Measurements from ENCODE around the gene ELOVL6. TPM values are rescaled to one million over a fixed set of nuclear protein-coding genes. Genes with fewer than 3 reads are reported as not detected.

Gene ELOVL6
- polyA plus RNA-seq, 1 experiment: 30.7 TPM

- H3K4me3 ChIP-seq (ENCODE audit: low read depth, low read length): no peak overlapping the region
- H3K27me3 ChIP-seq (ENCODE audit: control insufficient read depth, insufficient read depth, low read length): no peaks in the 10 kb centered on the region
- ChIA-PET POLR2A (no interaction called here), CTCF (no interaction called here)
- H3K9me3 ChIP-seq (ENCODE audit: control insufficient read depth, insufficient read depth, low read length): no peaks in the 10 kb centered on the region
- no peak for TF ChIP-seq CTCF (IDR thresholded peaks at IDR 0.05; ENCODE audit: low read depth, low read length)
- no peak overlapping the region for H3K27ac ChIP-seq (ENCODE audit: low read depth, low read length)
- DNase-seq (ENCODE audit: low read depth, low spot score): no peak
Measured at GRCh38 chr4:110075891-110076290, 122.5 kb downstream of the ELOVL6 start.

GRCh38 chr4:110075083-110075738, 123.2 kb downstream of the ELOVL6 start:
- ChIA-PET CTCF (no interaction called here), POLR2A (no interaction called here)
- Histone ChIP-seq H3K27me3 (ENCODE audit: control insufficient read depth, insufficient read depth, low read length) (no peaks in the 10 kb centered on the region), H3K27ac (ENCODE audit: low read depth, low read length) (no peak overlapping the region), H3K4me3 (ENCODE audit: low read depth, low read length) (no peak overlapping the region), H3K9me3 (ENCODE audit: control insufficient read depth, insufficient read depth, low read length) (no peaks in the 10 kb centered on the region)
- no peak for DNase-seq (ENCODE audit: low read depth, low spot score)
- TF ChIP-seq CTCF (IDR thresholded peaks at IDR 0.05; ENCODE audit: low read depth, low read length): no peak

GRCh38 chr4:110074570-110074969, 123.8 kb downstream of the ELOVL6 start:
- no peaks in the 10 kb centered on the region for H3K9me3 ChIP-seq (ENCODE audit: control insufficient read depth, insufficient read depth, low read length)
- no peak for DNase-seq (ENCODE audit: low read depth, low spot score)
- ChIA-PET CTCF (no interaction called here), POLR2A (interaction anchor here (0.6 kb wide), 1 partner anchor 32 kb away, joined by 7 read pairs; no protein-coding TSS in a partner anchor)
- no peak for TF ChIP-seq CTCF (IDR thresholded peaks at IDR 0.05; ENCODE audit: low read depth, low read length)
- no peaks in the 10 kb centered on the region for H3K27me3 ChIP-seq (ENCODE audit: control insufficient read depth, insufficient read depth, low read length)
- H3K4me3 ChIP-seq (ENCODE audit: low read depth, low read length): no peak overlapping the region
- no peak overlapping the region for H3K27ac ChIP-seq (ENCODE audit: low read depth, low read length)

- Histone ChIP-seq H3K27me3 (ENCODE audit: control insufficient read depth, insufficient read depth, low read length) (no peaks in the 10 kb centered on the region), H3K9me3 (ENCODE audit: control insufficient read depth, insufficient read depth, low read length) (no peaks in the 10 kb centered on the region), H3K4me3 (ENCODE audit: low read depth, low read length) (no peak overlapping the region), H3K27ac (ENCODE audit: low read depth, low read length) (no peak overlapping the region)
- DNase-seq (ENCODE audit: low read depth, low spot score): no peak
- CTCF ChIA-PET: interaction anchor here (0.7 to 1.0 kb wide), 3 partner anchors 9 to 436 kb away, joined by 3 read pairs; no protein-coding TSS in a partner anchor
- POLR2A ChIA-PET: no interaction called here
- TF ChIP-seq CTCF (IDR thresholded peaks at IDR 0.05; ENCODE audit: low read depth, low read length): no peak
Measured at GRCh38 chr4:110073053-110073845, 125.2 kb downstream of the ELOVL6 start.

GRCh38 chr4:110071466-110071865, 126.9 kb downstream of the ELOVL6 start:
- CTCF ChIA-PET: interaction anchor here (1.2 to 2.0 kb wide), 2 partner anchors 21 to 22 kb away, joined by 4 to 6 read pairs; no protein-coding TSS in a partner anchor

More at GRCh38 chr4:110071466-110071865, 126.9 kb downstream of the ELOVL6 start:
- no peaks in the 10 kb centered on the region for H3K9me3 ChIP-seq (ENCODE audit: control insufficient read depth, insufficient read depth, low read length)
- no peak for DNase-seq (ENCODE audit: low read depth, low spot score)
- TF ChIP-seq CTCF (IDR thresholded peaks at IDR 0.05; ENCODE audit: low read depth, low read length): no peak
- H3K27ac ChIP-seq (ENCODE audit: low read depth, low read length): no peak overlapping the region
- POLR2A ChIA-PET: no interaction called here
- H3K4me3 ChIP-seq (ENCODE audit: low read depth, low read length): no peak overlapping the region
- no peaks in the 10 kb centered on the region for H3K27me3 ChIP-seq (ENCODE audit: control insufficient read depth, insufficient read depth, low read length)

All from AG04450 (cell line).